ENCODE data around the gene CCDC146.
"Not testable (repeated sequence)": the region's sequence is repeated elsewhere in the genome, so short reads cannot be mapped to it uniquely, and the experiment has no call there.

CCDC146 gene

GRCh38 chr7:77246026-77246640 lies 123.7 kb downstream of the CCDC146 start:
- DNase-seq (ENCODE audit: low read depth in 2 of 2), result no peak

GRCh38 chr7:77247206-77247850 lies 124.9 kb downstream of the CCDC146 start:
- peak; percentile 69 to 93 for DNase-seq (ENCODE audit: low read depth in 2 of 2)

- DNase-seq (ENCODE audit: low read depth in 2 of 2), result no peak
These were observed 125.7 kb downstream of the CCDC146 start for GRCh38 chr7:77248154-77248553.

- DNase-seq (ENCODE audit: low read depth in 2 of 2), result no peak
These were observed 130.1 kb downstream of the CCDC146 start for GRCh38 chr7:77252506-77252905.

DNA sequence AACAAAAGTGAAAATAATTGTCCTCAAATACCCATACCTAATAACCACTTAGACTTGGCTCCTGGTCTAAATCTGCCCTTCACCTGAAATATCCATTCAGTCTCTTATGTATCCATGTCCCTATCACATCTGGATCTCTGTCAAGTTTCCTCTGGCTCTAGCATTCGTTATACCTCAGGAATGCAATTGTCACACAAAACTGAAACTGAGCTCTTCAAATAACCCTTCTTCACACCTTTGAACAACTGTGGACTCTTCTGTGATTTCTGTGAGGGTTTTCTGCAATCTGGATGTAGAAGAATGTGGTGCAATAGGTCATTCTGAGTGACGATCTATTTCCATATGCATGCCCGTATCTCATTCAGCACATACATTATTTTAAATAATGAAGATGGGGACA lies 130.7 kb downstream of the CCDC146 start:
- no peak for DNase-seq (ENCODE audit: low read depth in 2 of 2)

GRCh38 chr7:77254429-77254828 lies 132.0 kb downstream of the CCDC146 start:
- DNase-seq (ENCODE audit: low read depth in 2 of 2), result no peak

DNA sequence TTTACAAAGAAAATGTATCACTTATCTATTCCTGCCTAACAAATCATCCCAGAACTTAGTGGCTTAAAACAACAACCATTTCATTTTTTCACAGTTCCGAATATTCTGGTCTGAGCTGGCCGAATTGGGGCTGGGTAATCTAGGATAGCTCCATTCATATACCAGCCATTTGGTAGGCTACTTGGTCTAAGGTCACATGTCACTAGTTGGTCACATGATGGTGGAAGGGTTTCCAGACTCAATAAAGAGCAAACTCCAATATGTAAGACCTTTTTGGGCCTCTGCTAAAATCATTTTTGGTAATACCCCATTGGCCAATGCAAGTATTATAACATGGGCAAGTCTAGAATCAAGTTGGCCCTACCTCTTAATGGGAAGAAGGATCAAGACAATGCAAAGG lies 132.5 kb downstream of the CCDC146 start:
- no peak for DNase-seq (ENCODE audit: low read depth in 2 of 2)

DNA sequence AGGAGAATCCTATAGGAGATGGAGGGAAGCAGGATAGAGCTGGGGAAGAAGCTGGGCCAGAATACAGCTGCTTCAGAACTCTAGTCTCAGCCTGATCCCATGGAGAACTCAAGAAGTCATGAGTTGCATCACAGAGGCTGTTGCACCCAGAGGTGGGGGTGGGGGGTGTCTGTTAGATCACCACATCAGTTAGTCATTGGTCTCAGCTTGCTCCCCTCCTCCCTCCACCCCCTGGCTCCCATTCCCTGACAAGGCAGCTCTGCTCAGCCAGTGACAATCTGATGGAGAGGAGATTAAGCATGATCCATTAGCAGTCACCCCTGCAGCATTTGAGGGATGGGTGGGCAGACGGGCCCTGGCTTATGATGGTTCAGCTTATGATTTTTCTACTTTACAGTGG lies 135.6 kb downstream of the CCDC146 start:
- no peak for DNase-seq (ENCODE audit: low read depth in 2 of 2)

- DNase-seq (ENCODE audit: low read depth in 2 of 2), result no peak
These were observed 136.2 kb downstream of the CCDC146 start for GRCh38 chr7:77258593-77258992.

GRCh38 chr7:77262316-77262715 lies 139.9 kb downstream of the CCDC146 start:
- no peak for DNase-seq (ENCODE audit: low read depth in 2 of 2)

- no peak for DNase-seq (ENCODE audit: low read depth in 2 of 2)
These were observed 143.3 kb downstream of the CCDC146 start for GRCh38 chr7:77265666-77266065.

GRCh38 chr7:77266291-77266794 lies 143.9 kb downstream of the CCDC146 start:
- no peak for DNase-seq (ENCODE audit: low read depth in 2 of 2)

DNA sequence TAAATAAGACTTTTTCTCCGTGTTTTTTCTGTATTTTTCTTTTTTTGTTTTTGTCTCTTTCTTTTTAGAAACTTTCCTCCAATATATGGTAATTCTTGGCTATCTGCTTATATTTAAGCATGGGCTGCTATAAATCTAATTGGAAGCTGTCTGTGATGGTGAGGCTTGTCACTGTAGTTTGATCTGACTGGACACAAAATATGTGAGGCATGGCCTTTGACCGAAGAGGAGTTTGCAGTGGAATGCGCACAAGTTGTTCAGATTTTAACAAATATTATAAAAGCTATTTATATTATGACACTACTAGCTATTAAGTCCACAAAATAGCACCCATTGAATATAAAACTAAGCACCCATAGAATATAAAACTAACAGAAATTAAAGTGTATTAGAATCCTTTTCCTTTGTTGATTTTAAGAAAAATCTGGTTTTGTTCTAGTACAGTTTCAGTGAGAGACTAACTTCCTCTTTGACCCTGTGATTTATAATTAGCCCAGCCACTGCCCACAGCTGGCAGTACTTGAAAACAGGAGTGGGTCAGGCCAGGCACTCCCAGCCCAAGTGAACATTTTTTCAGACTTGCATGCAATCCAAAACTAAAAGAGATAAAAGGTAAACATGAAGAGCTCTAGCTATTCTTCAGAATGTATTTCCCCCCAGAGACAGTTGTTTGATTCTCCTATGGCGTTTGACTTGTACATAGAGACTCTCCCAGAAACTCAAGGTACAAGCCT lies 147.1 kb downstream of the CCDC146 start:
- DNase-seq (ENCODE audit: low read depth in 2 of 2), result no peak

- no peak for DNase-seq (ENCODE audit: low read depth in 2 of 2)
These were observed 147.7 kb downstream of the CCDC146 start for GRCh38 chr7:77270094-77270480.

DNA sequence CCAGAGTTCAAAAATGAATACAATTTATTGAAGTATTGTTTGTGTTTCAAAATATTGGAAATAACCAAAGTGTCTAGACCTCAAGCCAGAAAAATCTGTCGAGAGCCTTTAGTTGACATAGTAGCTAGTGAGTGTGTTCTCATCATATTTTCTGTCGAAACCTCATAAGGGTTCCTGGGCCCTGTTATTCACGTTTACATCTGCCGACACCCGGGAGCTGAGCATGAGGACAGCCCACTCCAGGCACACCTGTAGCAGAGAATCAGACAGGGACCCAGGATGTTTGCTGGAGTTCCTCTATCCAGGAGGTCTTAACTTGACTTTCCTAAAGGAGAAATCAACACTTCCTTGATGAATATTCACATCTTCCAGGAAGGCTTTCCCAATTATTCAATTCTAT lies 149.4 kb downstream of the CCDC146 start:
- DNase-seq (ENCODE audit: low read depth in 2 of 2), result no peak

DNA sequence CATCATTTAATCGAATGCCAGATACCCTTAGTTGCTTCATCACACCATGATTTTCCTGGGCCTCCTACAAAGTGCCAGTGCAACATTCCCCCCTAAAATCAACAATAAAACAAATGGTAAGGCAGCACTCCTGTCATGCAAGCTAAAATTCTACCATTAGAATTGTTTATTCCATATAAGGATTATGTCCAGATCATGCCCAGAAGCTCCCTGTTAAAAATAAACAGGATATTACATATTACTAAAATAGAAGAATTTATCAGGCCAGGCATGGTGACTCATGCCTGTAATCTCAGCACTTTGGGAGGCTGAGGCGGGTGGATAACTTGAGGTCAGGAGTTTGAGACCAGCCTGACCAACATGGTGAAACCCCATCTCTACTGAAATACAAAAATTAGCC lies 153.2 kb downstream of the CCDC146 start:
- DNase-seq (ENCODE audit: low read depth in 2 of 2), result not testable (repeated sequence)

- DNase-seq (ENCODE audit: low read depth in 2 of 2), result no peak
These were observed 153.7 kb downstream of the CCDC146 start for GRCh38 chr7:77276120-77276519.

- DNase-seq (ENCODE audit: low read depth in 2 of 2), result no peak
These were observed 159.5 kb downstream of the CCDC146 start for GRCh38 chr7:77281780-77282478.

GRCh38 chr7:77282897-77283296 lies 160.5 kb downstream of the CCDC146 start:
- DNase-seq (ENCODE audit: low read depth in 2 of 2), result no peak

- no peak for DNase-seq (ENCODE audit: low read depth in 2 of 2)
These were observed 161.6 kb downstream of the CCDC146 start for GRCh38 chr7:77284005-77284404.

DNA sequence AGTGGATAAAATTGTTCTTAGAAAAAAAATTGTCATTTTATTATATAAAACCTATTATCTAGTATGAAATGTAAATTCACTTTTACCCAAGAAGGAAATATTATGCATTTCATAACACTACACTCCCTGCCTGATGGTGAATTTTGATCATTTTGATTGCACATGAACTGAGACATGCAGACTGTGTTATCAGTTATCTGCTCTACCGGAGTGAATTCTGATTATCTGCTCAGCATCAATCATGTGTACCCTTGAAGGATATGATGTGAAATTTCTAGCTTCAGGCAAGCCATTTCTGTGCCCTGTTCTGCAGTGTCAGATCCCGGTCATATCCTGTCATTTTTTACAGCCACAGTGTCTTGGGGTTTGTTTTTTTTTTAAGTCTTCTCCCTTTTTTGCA lies 162.2 kb downstream of the CCDC146 start:
- no peak for DNase-seq (ENCODE audit: low read depth in 2 of 2)

- DNase-seq (ENCODE audit: low read depth in 2 of 2), result no peak
These were observed 166.4 kb downstream of the CCDC146 start for GRCh38 chr7:77288676-77289320.

Measured in stimulated activated CD4-positive, alpha-beta T cell treated with anti-CD3 and anti-CD28 coated beads, Interleukin-12 subunit alpha, Interleukin-12 subunit beta, amount 100 ng/mL, for 24 hours (primary cell).